Heart left ventricle (tissue), 16 donors: ENCODE measurements around the gene GRIP2. TPM values are rescaled to one million over a fixed set of nuclear protein-coding genes. Genes with fewer than 3 reads are reported as not detected.
A peak's percentile ranks its signal among the peaks of the same experiment; 100 is the strongest.

Source experiments
- ATAC-seq, 4 donors: fragments of 200-7000 bp; cut with Tn5 transposase; one replicate each; pipeline ENCODE4 v1.9.1; 2020 to 2022; ENCODE audit warnings: moderate library complexity in 4 of 4, mild to moderate bottlenecking in 3 of 4, moderate number of reproducible peaks in 1 of 4
- DNase-seq, 5 donors: peaks; one replicate each; pipeline ENCODE4 v3.0.0-alpha.2; 2020
- H3K27ac ChIP-seq, 12 donors: fragments of 200-600 bp; sonication (generic) in 4 of 12; one replicate each; pipeline versions ENCODE4 v1.5.0 to v1.8.0; 2016 to 2022; ENCODE audit warnings: mild to moderate bottlenecking in 2 of 12
- H3K27me3 ChIP-seq, 9 donors: fragments of 200-600 bp; sonication (generic) in 2 of 9; one replicate each; pipeline versions ENCODE4 v1.5.1 to v1.8.0; 2016 to 2022; ENCODE audit warnings: mild to moderate bottlenecking in 3 of 9
- H3K36me3 ChIP-seq, 9 donors: fragments of 200-600 bp; sonication (generic) in 2 of 9; one replicate each; pipeline versions ENCODE4 v1.5.0 to v1.8.0; 2018 to 2022; ENCODE audit warnings: mild to moderate bottlenecking in 2 of 9
- H3K4me1 ChIP-seq, 12 donors: fragments of 200-600 bp; sonication (generic) in 4 of 12; one replicate each; pipeline versions ENCODE4 v1.5.0 to v1.8.0; 2016 to 2022; ENCODE audit warnings: mild to moderate bottlenecking in 3 of 12
- H3K4me3 ChIP-seq, 12 donors: fragments of 200-600 bp; sonication (generic) in 4 of 12; one replicate each; pipeline versions ENCODE4 v1.5.0 to v1.8.0; 2017 to 2022; ENCODE audit warnings: mild to moderate bottlenecking in 9 of 12, moderate library complexity in 4 of 12
- H3K9me3 ChIP-seq, 12 donors: fragments of 200-600 bp; sonication (generic) in 4 of 12; one replicate each; pipeline versions ENCODE4 v1.5.0 to v1.8.0; 2016 to 2022; ENCODE audit warnings: mild to moderate bottlenecking in 1 of 12
- CTCF ChIP-seq, 12 donors: fragments of 200-600 bp; sonication (generic) in 4 of 12; IDR thresholded peaks; one replicate each; pipeline versions ENCODE4 v1.5.0 to v1.8.0; 2018 to 2022; ENCODE audit warnings: antibody characterized with exemption in 12 of 12, mild to moderate bottlenecking in 5 of 12
- POLR2A ChIP-seq, 2 donors: fragments of 450-650 bp; IDR thresholded peaks; one replicate each; pipeline ENCODE4 v1.6.1; 2017; ENCODE audit warnings: antibody characterized with exemption in 2 of 2, mild to moderate bottlenecking in 2 of 2, moderate library complexity in 2 of 2
- WGBS, 4 donors: extraction: QIAGEN DNeasy Blood & Tissue Kit in 2 of 4; methylation state at CpG; one replicate each; pipeline versions ENCODE4 v1.1.5 to v1.1.7; 2013 to 2018; 5-methylcytosine and 5-hydroxymethylcytosine counted together
- intact Hi-C, 10 donors: fragments of 100-400 bp; cut with DNase I; formaldehyde crosslinking; loops; one replicate each; pipeline versions ENCODE4 v1.11.1 to v1.14.2; 2022
- polyA plus RNA-seq, 2 donors: library from polyadenylated mRNA; stranded (reverse); fragments of 200-250 nt; gene quantifications; one replicate each; pipeline ENCODE4 v1.2.3, GENCODE V29; 2013
- total RNA-seq, 9 donors: library from RNA; depleted of rRNA in 2 of 9; stranded (reverse); fragments of >200 nt in 2 of 9; fragmentation: NEBNext Ultra II Directional in 3 of 9; extraction: Animal tissue kit (Norgen Biotek cat#: 25700) in 3 of 9; gene quantifications; one replicate each; pipeline versions ENCODE4 v1.1.0 to v1.2.4, GENCODE V29; 2016 to 2023
- donor health status: ischemic (EF 13 %, LVEDD 7.1; RV severe dilation, severe dysfunction).
- donor health status: healthy with polysubstance abuse.
- donor health status: DM: no; HTN: yes; CAD: no.
- donor health status: DM: no; HTN: no; CAD: no.
- donor health status: ischemic (EF 25% LVEDD 6.9; RV normal size, moderate dysfunction).
- donor health status: ischemic (EF 25% LVEDD 5.7; RV mildly dilated, moderate dysfunction).
- donor health status: healthy.
- donor health status: DM: yes; HTN: yes; CAD: no.
- donor health status: ischemic (EF 35%, LVEDD 5.7; RV mildly dilated, moderate dysfunction).
- donor health status: nonischemic (EF 11% LVEDD 7.7; RV severe dilation, severe dysfunction).
- donor health status: DM: yes; HTN: yes; CAD: no.
- donor health status: PGD.
- donor health status: ischemic (EF 29% LVEDD 5.4; RV normal size, mild dysfunction).
- donor health status: nonischemic (EF 23%, LVEDD 6.1; RV moderate dilation, normal function).

The GRIP2 gene
- total and polyA plus RNA-seq, 11 donors: 5.8 to 56.7 (median 28.7) TPM

- no peak overlapping the region for H3K27ac ChIP-seq
- no peak overlapping the region for H3K4me3 ChIP-seq
- peaks cover 0 to 15% (median 5%) of the 10 kb centered on the region in 9 donors for H3K27me3 ChIP-seq
- intact Hi-C loops: no loop called here
- DNase-seq (no peak), ATAC-seq (no peak)
- H3K4me1 ChIP-seq: no peaks in the 10 kb centered on the region
- TF ChIP-seq POLR2A (IDR thresholded peaks at IDR 0.05) (no peak), CTCF (IDR thresholded peaks at IDR 0.05) (no peak)
- H3K36me3 ChIP-seq: no peaks in the 10 kb centered on the region
- no peaks in the 10 kb centered on the region for H3K9me3 ChIP-seq
- 54 to 64% (median 57%) methylated on average over 12 to 14 of the region's 14 CpGs for WGBS, 4 donors
Measured at GRCh38 chr3:14562121-14562890, 22.2 kb upstream of the GRIP2 start.

- intact Hi-C loops: no loop called here
- Histone ChIP-seq H3K27ac (no peak overlapping the region), H3K36me3 (no peaks in the 10 kb centered on the region), H3K27me3 (peaks cover 0 to 15% (median 5%) of the 10 kb centered on the region in 9 donors), H3K4me1 (peaks cover 0 to 3% (median 0%) of the 10 kb centered on the region in 12 donors), H3K4me3 (no peak overlapping the region), H3K9me3 (no peaks in the 10 kb centered on the region)
- DNase-seq: peak in 1 of 5 donors; percentile 3
- no peak for TF ChIP-seq CTCF (IDR thresholded peaks at IDR 0.05)
- TF ChIP-seq POLR2A (IDR thresholded peaks at IDR 0.05): no peak
- 64 to 73% (median 67%) methylated on average over 8 of the region's 8 CpGs for WGBS, 4 donors
- no peak for ATAC-seq
Measured at GRCh38 chr3:14561051-14561960, 21.2 kb upstream of the GRIP2 start.

GRCh38 chr3:14560110-14560509 is 20.0 kb upstream of the GRIP2 start:
- Histone ChIP-seq H3K27me3 (peaks cover 0 to 21% (median 5%) of the 10 kb centered on the region in 9 donors), H3K9me3 (no peaks in the 10 kb centered on the region), H3K4me3 (no peak overlapping the region), H3K36me3 (no peaks in the 10 kb centered on the region), H3K27ac (no peak overlapping the region), H3K4me1 (peaks cover 0 to 14% (median 2%) of the 10 kb centered on the region in 12 donors)
- WGBS, 4 donors: 63 to 74% (median 66%) methylated on average over 4 of the region's 4 CpGs
- no peak for DNase-seq
- TF ChIP-seq POLR2A (IDR thresholded peaks at IDR 0.05): no peak
- TF ChIP-seq CTCF (IDR thresholded peaks at IDR 0.05): no peak
- no peak for ATAC-seq
- intact Hi-C loops: no loop called here

- no peak overlapping the region for H3K27ac ChIP-seq
- no peaks in the 10 kb centered on the region for H3K9me3 ChIP-seq
- WGBS, 4 donors: 93 to 95% (median 95%) methylated on average over 7 to 9 of the region's 9 CpGs
- peaks cover 0 to 31% (median 5%) of the 10 kb centered on the region in 12 donors for H3K4me1 ChIP-seq
- H3K27me3 ChIP-seq: peaks cover 0 to 24% (median 0%) of the 10 kb centered on the region in 9 donors
- TF ChIP-seq CTCF (IDR thresholded peaks at IDR 0.05) (no peak), POLR2A (IDR thresholded peaks at IDR 0.05) (no peak)
- H3K4me3 ChIP-seq: no peak overlapping the region
- H3K36me3 ChIP-seq: no peaks in the 10 kb centered on the region
- no peak for DNase-seq
- ATAC-seq: no peak
- intact Hi-C loops: loop anchor here in 1 of 10 donors (10.0 kb wide), 1 partner anchor 47 kb away; no protein-coding TSS in a partner anchor
Measured at GRCh38 chr3:14558029-14558428, 17.9 kb upstream of the GRIP2 start.
